Measurements from ENCODE around the gene FAT1.
"Not testable (repeated sequence)": the region's sequence is repeated elsewhere in the genome, so short reads cannot be mapped to it uniquely, and the experiment has no call there.

The FAT1 gene

DNA sequence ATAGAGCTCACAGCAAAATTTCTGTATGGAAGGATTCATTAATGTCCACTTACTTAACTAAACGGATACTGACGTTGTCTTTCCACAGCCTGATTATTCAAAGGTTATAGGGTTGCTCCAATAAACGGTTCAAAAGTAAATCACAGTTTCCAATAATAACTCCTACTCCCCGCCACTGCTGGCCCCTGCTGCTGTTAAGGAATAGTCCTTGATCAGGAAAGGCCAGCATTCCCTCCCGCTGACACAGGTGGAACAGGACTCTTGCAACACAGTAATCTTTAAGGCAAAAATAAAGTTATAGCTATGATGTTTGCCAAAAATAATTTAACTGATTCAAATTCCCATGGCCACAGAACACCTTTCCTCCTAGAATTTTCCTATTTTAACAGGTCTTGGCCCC, 53.9 kb downstream of the FAT1 start:
- DNase-seq (ENCODE audit: low read depth), result no peak
- TF ChIP-seq CTCF (conservative IDR thresholded peaks at IDR 0.05; ENCODE audit: low read depth, low read length), result no peak
- H3K4me3 ChIP-seq (ENCODE audit: low read length), result peak overlapping the region; percentile 8

DNA sequence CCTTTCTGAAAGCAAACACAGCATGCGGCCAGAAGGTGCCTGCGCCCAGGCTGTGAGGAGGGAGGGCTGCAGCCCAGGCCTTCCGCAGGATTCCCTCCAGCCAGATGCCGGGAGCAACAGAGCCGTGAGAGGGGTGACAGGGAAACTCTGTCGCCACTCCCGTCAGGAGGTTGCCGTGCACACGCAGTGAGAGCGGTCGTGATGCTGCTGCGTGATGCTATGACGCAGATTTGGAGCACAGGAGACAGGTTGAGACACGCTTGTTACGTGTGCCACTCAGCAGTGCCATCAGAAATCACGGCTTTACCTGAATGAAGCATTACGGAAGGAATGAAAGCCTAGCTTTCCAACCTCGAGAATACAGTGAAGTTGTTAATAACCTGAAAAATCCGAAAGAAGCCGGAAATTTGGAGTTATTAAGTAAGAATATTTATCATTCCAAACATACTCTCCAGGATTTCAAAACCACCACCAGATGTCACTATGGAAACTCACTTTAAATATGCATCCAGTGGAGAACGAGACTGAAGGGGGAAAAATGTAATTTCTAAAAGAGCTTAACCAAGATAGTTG, 54.4 kb downstream of the FAT1 start:
- peak; percentile 90 for DNase-seq (ENCODE audit: low read depth)
- H3K4me3 ChIP-seq (ENCODE audit: low read length), result peak overlapping the region; percentile 46
- peak; percentile 41 for TF ChIP-seq CTCF (conservative IDR thresholded peaks at IDR 0.05; ENCODE audit: low read depth, low read length)

DNA sequence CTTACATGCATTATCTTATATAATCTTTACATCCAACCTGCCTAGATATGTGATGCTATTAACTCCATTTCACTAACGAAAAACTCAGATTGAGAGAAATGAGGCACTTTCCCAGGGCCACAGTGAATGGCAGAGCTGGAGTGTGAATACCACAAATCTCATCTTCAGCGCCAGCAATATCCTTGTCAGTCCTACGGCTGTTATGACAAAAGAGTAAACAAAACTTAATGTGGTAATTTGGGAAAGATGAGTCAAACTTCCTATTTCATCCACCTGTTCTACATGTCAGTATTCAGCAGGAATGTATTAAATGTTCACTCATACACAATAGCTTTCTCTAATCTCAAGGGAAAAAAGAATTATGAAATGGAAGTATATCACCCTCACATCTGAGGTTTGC, 56.9 kb downstream of the FAT1 start:
- H3K4me3 ChIP-seq (ENCODE audit: low read length), result no peak overlapping the region
- TF ChIP-seq CTCF (conservative IDR thresholded peaks at IDR 0.05; ENCODE audit: low read depth, low read length), result no peak
- DNase-seq (ENCODE audit: low read depth), result no peak

DNA sequence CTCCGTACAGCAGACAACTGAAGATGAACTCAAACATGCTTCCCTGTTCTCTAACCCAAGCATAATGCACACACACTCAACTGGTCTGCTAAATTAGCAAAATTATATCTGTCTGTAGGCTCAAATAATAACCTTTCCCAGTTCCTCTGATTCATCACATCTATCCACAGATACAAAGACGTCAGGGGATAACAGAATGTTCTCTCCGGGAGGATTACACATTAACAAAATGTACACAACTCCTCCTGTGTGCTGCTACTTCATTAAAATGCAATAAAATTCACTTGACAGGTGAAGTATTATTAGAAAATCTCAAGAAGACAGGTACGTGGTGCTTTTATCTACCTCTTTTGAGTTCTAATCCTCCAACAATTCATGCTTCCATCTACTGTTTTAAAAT, 57.4 kb downstream of the FAT1 start:
- no peak for TF ChIP-seq CTCF (conservative IDR thresholded peaks at IDR 0.05; ENCODE audit: low read depth, low read length)
- no peak overlapping the region for H3K4me3 ChIP-seq (ENCODE audit: low read length)
- no peak for DNase-seq (ENCODE audit: low read depth)

DNA sequence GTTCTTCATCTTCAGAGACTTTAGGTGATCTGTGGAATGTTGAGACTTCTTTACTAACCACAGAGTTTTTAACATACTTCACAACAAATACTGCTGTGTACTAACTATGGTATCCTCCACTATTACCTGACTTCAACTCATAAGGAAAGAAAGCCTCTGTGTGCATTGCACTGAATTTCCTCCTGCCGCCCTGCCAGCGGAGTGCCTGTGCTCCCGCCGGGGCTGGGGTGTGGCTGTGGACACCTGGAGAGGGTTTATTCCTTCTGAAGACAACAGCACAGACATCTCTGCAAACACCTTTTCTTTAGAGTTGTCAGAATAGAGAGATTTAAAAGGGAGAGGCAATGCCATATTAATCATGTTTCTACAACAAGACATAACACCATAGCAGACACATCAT, 63.3 kb downstream of the FAT1 start:
- no peak overlapping the region for H3K4me3 ChIP-seq (ENCODE audit: low read length)
- TF ChIP-seq CTCF (conservative IDR thresholded peaks at IDR 0.05; ENCODE audit: low read depth, low read length), result no peak

GRCh38 chr4:186659935-186660334, 63.7 kb downstream of the FAT1 start:
- TF ChIP-seq CTCF (conservative IDR thresholded peaks at IDR 0.05; ENCODE audit: low read depth, low read length), result no peak
- no peak overlapping the region for H3K4me3 ChIP-seq (ENCODE audit: low read length)
- DNase-seq (ENCODE audit: low read depth), result no peak

More for the DNA sequence above, 63.3 kb downstream of the FAT1 start:
- DNase-seq (ENCODE audit: low read depth), result no peak

GRCh38 chr4:186659456-186659855, 64.2 kb downstream of the FAT1 start:
- H3K4me3 ChIP-seq (ENCODE audit: low read length); DNase-seq (ENCODE audit: low read depth): not testable (repeated sequence)

GRCh38 chr4:186658657-186659056, 65.0 kb downstream of the FAT1 start:
- no peak for DNase-seq (ENCODE audit: low read depth)
- no peak overlapping the region for H3K4me3 ChIP-seq (ENCODE audit: low read length)
- no peak for TF ChIP-seq CTCF (conservative IDR thresholded peaks at IDR 0.05; ENCODE audit: low read depth, low read length)
